Measurements from ENCODE around the gene PPP2R1B. TPM values are rescaled to one million over a fixed set of nuclear protein-coding genes. Genes with fewer than 3 reads are reported as not detected.
A peak's percentile ranks its signal among the peaks of the same experiment; 100 is the strongest.

PPP2R1B gene
- total RNA-seq (15.4 TPM), polyA plus RNA-seq (10.5 TPM)
- long read RNA-seq, donor 1, full-length matches to known transcripts = 2 of 2 reads
- long read RNA-seq, donor 1, partial matches to known transcripts = 0 of 2 reads
- long read RNA-seq, donor 1, other reads (novel, unspliced or antisense) = 0 of 2 reads
- long read RNA-seq, donor 2 = 0 reads
- long read RNA-seq, donor 3, full-length matches to known transcripts = 4 of 4 reads
- long read RNA-seq, donor 3, partial matches to known transcripts = 0 of 4 reads
- long read RNA-seq, donor 3, other reads (novel, unspliced or antisense) = 0 of 4 reads
- long read RNA-seq, donor 4, full-length matches to known transcripts = 4 of 4 reads
- long read RNA-seq, donor 4, partial matches to known transcripts = 0 of 4 reads
- long read RNA-seq, donor 4, other reads (novel, unspliced or antisense) = 0 of 4 reads
- long read RNA-seq, donor 5, full-length matches to known transcripts = 2 of 2 reads
- long read RNA-seq, donor 5, partial matches to known transcripts = 0 of 2 reads
- long read RNA-seq, donor 5, other reads (novel, unspliced or antisense) = 0 of 2 reads
- long read RNA-seq, donor 6, full-length matches to known transcripts = 2 of 10 reads
- long read RNA-seq, donor 6, partial matches to known transcripts = 8 of 10 reads
- long read RNA-seq, donor 6, other reads (novel, unspliced or antisense) = 0 of 10 reads
- long read RNA-seq, donor 7, full-length matches to known transcripts = 5 of 5 reads
- long read RNA-seq, donor 7, partial matches to known transcripts = 0 of 5 reads
- long read RNA-seq, donor 7, other reads (novel, unspliced or antisense) = 0 of 5 reads
- long read RNA-seq, donor 8, full-length matches to known transcripts = 1 of 1 reads
- long read RNA-seq, donor 8, partial matches to known transcripts = 0 of 1 reads
- long read RNA-seq, donor 8, other reads (novel, unspliced or antisense) = 0 of 1 reads
- long read RNA-seq, donor 9, full-length matches to known transcripts = 5 of 5 reads
- long read RNA-seq, donor 9, partial matches to known transcripts = 0 of 5 reads
- long read RNA-seq, donor 9, other reads (novel, unspliced or antisense) = 0 of 5 reads
- long read RNA-seq, donor 10, full-length matches to known transcripts = 5 of 5 reads
- long read RNA-seq, donor 10, partial matches to known transcripts = 0 of 5 reads
- long read RNA-seq, donor 10, other reads (novel, unspliced or antisense) = 0 of 5 reads

- H3K36me3 ChIP-seq (ENCODE audit: control insufficient read depth in 2 of 2, insufficient read depth in 2 of 2, low read length in 1 of 2) = peaks cover 13 to 23% of the 10 kb centered on the region in 2 donors
- under 1% methylated on average over 61 of the region's 61 CpGs for WGBS
- peaks cover 9 to 11% of the 10 kb centered on the region in 2 donors for H3K4me1 ChIP-seq (ENCODE audit: control insufficient read depth in 2 of 2, insufficient read depth in 2 of 2, low read length in 2 of 2)
- peak; percentile 33 to 82 (median 57) for DNase-seq (ENCODE audit: low read depth in 6 of 9, low spot score in 9 of 9)
- H3K4me3 ChIP-seq (ENCODE audit: low read length in 2 of 2) = peak within 1 kb of the TSS; percentile 96 to 98
- no peaks in the 10 kb centered on the region for H3K9me3 ChIP-seq (ENCODE audit: control insufficient read depth in 2 of 2, insufficient read depth in 1 of 2, low read length in 1 of 2)
- H3K27me3 ChIP-seq (ENCODE audit: control insufficient read depth in 2 of 2, insufficient read depth in 1 of 2, low read length in 1 of 2) = no peaks in the 10 kb centered on the region
- peak within 1 kb of the TSS; percentile 77 to 84 for H3K27ac ChIP-seq (ENCODE audit: low read depth in 1 of 2, low read length in 1 of 2)
Observed at GRCh38 chr11:111765984-111766833, at the start of gene PPP2R1B. Gene PPP2R1B (minus strand): TSS chr11:111766389. CDS start chr11:111766361, 28 bp downstream.

- Histone ChIP-seq H3K9me3 (ENCODE audit: control insufficient read depth in 2 of 2, insufficient read depth in 1 of 2, low read length in 1 of 2) (no peaks in the 10 kb centered on the region), H3K27me3 (ENCODE audit: control insufficient read depth in 2 of 2, insufficient read depth in 1 of 2, low read length in 1 of 2) (no peaks in the 10 kb centered on the region), H3K27ac (ENCODE audit: low read depth in 1 of 2, low read length in 1 of 2) (no peak overlapping the region), H3K4me1 (ENCODE audit: control insufficient read depth in 2 of 2, insufficient read depth in 2 of 2, low read length in 2 of 2) (no peaks in the 10 kb centered on the region), H3K36me3 (ENCODE audit: control insufficient read depth in 2 of 2, insufficient read depth in 2 of 2, low read length in 1 of 2) (peaks cover 0 to 3% of the 10 kb centered on the region in 2 donors), H3K4me3 (ENCODE audit: low read length in 2 of 2) (no peak overlapping the region)
- DNase-seq (ENCODE audit: low read depth in 6 of 9, low spot score in 9 of 9) = no peak
- 94% methylated on average over 1 of the region's 1 CpG for WGBS
Observed at GRCh38 chr11:111815489-111815888, 49.3 kb upstream of the PPP2R1B start.

DNA sequence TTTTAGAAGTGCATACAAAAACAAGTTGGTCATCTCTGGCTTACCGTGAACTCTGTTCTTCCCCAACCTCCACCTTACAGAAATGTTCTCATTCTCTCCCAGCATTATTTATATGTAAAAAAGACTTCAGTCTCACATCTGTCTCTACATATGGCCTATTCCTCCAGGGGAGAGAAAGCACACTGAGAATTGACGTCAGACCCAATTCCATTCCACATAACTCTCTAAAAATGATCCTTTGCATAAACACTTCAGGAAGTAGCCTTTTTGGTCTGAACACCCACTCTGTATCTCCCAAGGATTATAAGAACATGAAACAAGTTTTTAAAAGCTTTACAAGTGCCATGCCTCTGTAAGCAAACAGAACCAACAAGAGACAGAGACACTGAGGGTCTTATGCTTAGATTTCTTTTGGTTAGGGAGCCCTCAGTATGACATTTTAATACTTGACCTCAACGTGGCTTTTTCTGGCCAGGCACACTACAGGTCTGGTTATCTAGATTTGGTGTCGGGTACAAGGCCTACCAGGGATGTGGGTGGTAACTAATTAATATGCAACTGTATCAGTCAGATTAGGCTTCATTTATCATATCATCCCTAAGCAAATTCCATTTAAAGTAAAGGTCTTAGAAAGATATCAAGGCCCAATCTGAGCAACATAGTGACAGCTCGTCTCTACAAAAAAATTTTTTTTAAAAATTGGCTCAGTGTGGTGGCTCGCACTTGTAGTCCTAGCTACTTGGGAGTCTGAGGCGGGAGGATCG is 48.5 kb upstream of the PPP2R1B start:
- WGBS = 97% methylated on average over 8 of the region's 8 CpGs
- Histone ChIP-seq H3K4me1 (ENCODE audit: control insufficient read depth in 2 of 2, insufficient read depth in 2 of 2, low read length in 2 of 2) (no peaks in the 10 kb centered on the region), H3K27ac (ENCODE audit: low read depth in 1 of 2, low read length in 1 of 2) (no peak overlapping the region), H3K4me3 (ENCODE audit: low read length in 2 of 2) (no peak overlapping the region), H3K9me3 (ENCODE audit: control insufficient read depth in 2 of 2, insufficient read depth in 1 of 2, low read length in 1 of 2) (no peaks in the 10 kb centered on the region), H3K27me3 (ENCODE audit: control insufficient read depth in 2 of 2, insufficient read depth in 1 of 2, low read length in 1 of 2) (no peaks in the 10 kb centered on the region), H3K36me3 (ENCODE audit: control insufficient read depth in 2 of 2, insufficient read depth in 2 of 2, low read length in 1 of 2) (peaks cover 3% of the 10 kb centered on the region in 2 donors)
- no peak for DNase-seq (ENCODE audit: low read depth in 6 of 9, low spot score in 9 of 9)

DNA sequence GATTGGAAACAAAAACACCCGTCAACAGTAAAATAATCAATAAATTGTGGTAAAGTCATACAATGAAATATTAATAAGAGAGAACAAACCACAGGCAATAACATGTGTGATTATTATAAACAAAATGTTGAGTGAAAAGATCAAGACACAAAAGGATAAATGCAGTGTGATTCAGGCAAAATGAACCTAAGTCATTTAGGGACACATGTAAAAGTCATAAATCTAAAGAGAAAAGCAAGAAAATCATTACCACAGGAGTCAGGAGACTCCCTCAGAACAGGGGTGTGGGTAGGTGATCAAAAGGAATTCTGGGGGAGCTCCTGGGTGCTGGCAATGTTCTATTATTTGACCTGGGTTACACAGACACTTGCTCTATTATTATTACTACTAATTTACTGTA is 47.9 kb upstream of the PPP2R1B start:
- 98% methylated on average over 1 of the region's 1 CpG for WGBS
- Histone ChIP-seq H3K9me3 (ENCODE audit: control insufficient read depth in 2 of 2, insufficient read depth in 1 of 2, low read length in 1 of 2) (no peaks in the 10 kb centered on the region), H3K4me1 (ENCODE audit: control insufficient read depth in 2 of 2, insufficient read depth in 2 of 2, low read length in 2 of 2) (no peaks in the 10 kb centered on the region)

GRCh38 chr11:111812211-111812610 is 46.0 kb upstream of the PPP2R1B start:
- no peak overlapping the region for H3K27ac ChIP-seq (ENCODE audit: low read depth in 1 of 2, low read length in 1 of 2)
- H3K4me1 ChIP-seq (ENCODE audit: control insufficient read depth in 2 of 2, insufficient read depth in 2 of 2, low read length in 2 of 2) = no peaks in the 10 kb centered on the region
- no peak overlapping the region for H3K4me3 ChIP-seq (ENCODE audit: low read length in 2 of 2)
- no peak for DNase-seq (ENCODE audit: low read depth in 6 of 9, low spot score in 9 of 9)
- H3K9me3 ChIP-seq (ENCODE audit: control insufficient read depth in 2 of 2, insufficient read depth in 1 of 2, low read length in 1 of 2) = no peaks in the 10 kb centered on the region
- peaks cover 14 to 17% of the 10 kb centered on the region in 2 donors for H3K36me3 ChIP-seq (ENCODE audit: control insufficient read depth in 2 of 2, insufficient read depth in 2 of 2, low read length in 1 of 2)
- 96% methylated on average over 2 of the region's 2 CpGs for WGBS
- no peaks in the 10 kb centered on the region for H3K27me3 ChIP-seq (ENCODE audit: control insufficient read depth in 2 of 2, insufficient read depth in 1 of 2, low read length in 1 of 2)

More for the DNA sequence above, 47.9 kb upstream of the PPP2R1B start:
- Histone ChIP-seq H3K36me3 (ENCODE audit: control insufficient read depth in 2 of 2, insufficient read depth in 2 of 2, low read length in 1 of 2) (peaks cover 3 to 4% of the 10 kb centered on the region in 2 donors), H3K27ac (ENCODE audit: low read depth in 1 of 2, low read length in 1 of 2) (no peak overlapping the region), H3K4me3 (ENCODE audit: low read length in 2 of 2) (no peak overlapping the region), H3K27me3 (ENCODE audit: control insufficient read depth in 2 of 2, insufficient read depth in 1 of 2, low read length in 1 of 2) (no peaks in the 10 kb centered on the region)
- no peak for DNase-seq (ENCODE audit: low read depth in 6 of 9, low spot score in 9 of 9)

- WGBS = over 99% methylated on average over 2 of the region's 2 CpGs
- Histone ChIP-seq H3K4me3 (ENCODE audit: low read length in 2 of 2) (no peak overlapping the region), H3K27me3 (ENCODE audit: control insufficient read depth in 2 of 2, insufficient read depth in 1 of 2, low read length in 1 of 2) (no peaks in the 10 kb centered on the region), H3K9me3 (ENCODE audit: control insufficient read depth in 2 of 2, insufficient read depth in 1 of 2, low read length in 1 of 2) (no peaks in the 10 kb centered on the region), H3K27ac (ENCODE audit: low read depth in 1 of 2, low read length in 1 of 2) (no peak overlapping the region), H3K4me1 (ENCODE audit: control insufficient read depth in 2 of 2, insufficient read depth in 2 of 2, low read length in 2 of 2) (no peaks in the 10 kb centered on the region), H3K36me3 (ENCODE audit: control insufficient read depth in 2 of 2, insufficient read depth in 2 of 2, low read length in 1 of 2) (peaks cover 15 to 17% of the 10 kb centered on the region in 2 donors)
- DNase-seq (ENCODE audit: low read depth in 6 of 9, low spot score in 9 of 9) = no peak
Observed at GRCh38 chr11:111811445-111811844, 45.3 kb upstream of the PPP2R1B start.

DNA sequence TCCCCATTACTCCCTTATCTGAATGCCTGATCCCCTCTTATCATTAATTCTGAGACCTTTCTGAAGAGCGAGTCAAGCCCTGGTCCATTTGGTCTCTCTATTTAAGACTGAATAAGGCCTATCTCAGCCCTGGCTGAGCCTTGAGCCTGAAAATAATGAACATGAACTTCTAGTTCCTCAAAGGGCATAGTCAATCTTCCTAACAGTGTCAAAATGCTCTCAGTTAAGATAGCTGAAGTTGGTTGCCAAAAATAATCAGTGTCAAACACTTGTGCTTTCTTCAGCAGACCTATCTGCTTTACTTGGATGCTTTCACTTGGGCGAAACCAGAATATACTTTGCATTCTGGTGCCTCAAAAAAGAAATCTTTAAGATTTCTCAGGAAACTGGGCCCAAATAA is 42.6 kb upstream of the PPP2R1B start:
- DNase-seq (ENCODE audit: low read depth in 6 of 9, low spot score in 9 of 9) = no peak
- H3K4me1 ChIP-seq (ENCODE audit: control insufficient read depth in 2 of 2, insufficient read depth in 2 of 2, low read length in 2 of 2) = no peaks in the 10 kb centered on the region
- WGBS = 98% methylated on average over 2 of the region's 2 CpGs
- peaks cover 25 to 29% of the 10 kb centered on the region in 2 donors for H3K36me3 ChIP-seq (ENCODE audit: control insufficient read depth in 2 of 2, insufficient read depth in 2 of 2, low read length in 1 of 2)
- no peaks in the 10 kb centered on the region for H3K9me3 ChIP-seq (ENCODE audit: control insufficient read depth in 2 of 2, insufficient read depth in 1 of 2, low read length in 1 of 2)
- no peaks in the 10 kb centered on the region for H3K27me3 ChIP-seq (ENCODE audit: control insufficient read depth in 2 of 2, insufficient read depth in 1 of 2, low read length in 1 of 2)
- no peak overlapping the region for H3K4me3 ChIP-seq (ENCODE audit: low read length in 2 of 2)
- H3K27ac ChIP-seq (ENCODE audit: low read depth in 1 of 2, low read length in 1 of 2) = no peak overlapping the region

All from thymus (tissue), 14 donors.